Stimulated activated CD8-positive, alpha-beta memory T cell treated with anti-CD3 and anti-CD28 coated beads, Interleukin-15, amount 100 ng/mL, for 1 hour (primary cell): Measurements from ENCODE around the gene CHKA.

Experiments used
- DNase-seq: peaks from one replicate; pipeline ENCODE4 v3.0.0-alpha.2; 2020; ENCODE audit warnings: low read depth

CHKA gene

DNA sequence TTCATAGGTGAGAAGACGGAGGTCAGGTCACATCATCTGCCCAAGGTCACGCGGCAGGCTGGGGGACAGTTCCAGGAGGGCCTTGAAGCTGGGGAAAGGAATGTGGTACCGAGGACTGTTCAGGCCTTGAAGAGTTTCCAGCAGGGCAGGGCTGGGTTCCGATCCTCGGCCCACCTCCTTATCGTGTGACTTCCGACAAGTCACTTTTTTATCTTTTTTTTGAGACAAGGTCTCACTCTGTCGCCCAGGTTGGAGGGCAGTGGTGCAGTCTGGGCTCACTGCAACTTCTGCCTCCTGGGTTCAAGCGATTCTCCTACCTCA, 90.1 kb downstream of the CHKA start:
- no peak for DNase-seq

DNA sequence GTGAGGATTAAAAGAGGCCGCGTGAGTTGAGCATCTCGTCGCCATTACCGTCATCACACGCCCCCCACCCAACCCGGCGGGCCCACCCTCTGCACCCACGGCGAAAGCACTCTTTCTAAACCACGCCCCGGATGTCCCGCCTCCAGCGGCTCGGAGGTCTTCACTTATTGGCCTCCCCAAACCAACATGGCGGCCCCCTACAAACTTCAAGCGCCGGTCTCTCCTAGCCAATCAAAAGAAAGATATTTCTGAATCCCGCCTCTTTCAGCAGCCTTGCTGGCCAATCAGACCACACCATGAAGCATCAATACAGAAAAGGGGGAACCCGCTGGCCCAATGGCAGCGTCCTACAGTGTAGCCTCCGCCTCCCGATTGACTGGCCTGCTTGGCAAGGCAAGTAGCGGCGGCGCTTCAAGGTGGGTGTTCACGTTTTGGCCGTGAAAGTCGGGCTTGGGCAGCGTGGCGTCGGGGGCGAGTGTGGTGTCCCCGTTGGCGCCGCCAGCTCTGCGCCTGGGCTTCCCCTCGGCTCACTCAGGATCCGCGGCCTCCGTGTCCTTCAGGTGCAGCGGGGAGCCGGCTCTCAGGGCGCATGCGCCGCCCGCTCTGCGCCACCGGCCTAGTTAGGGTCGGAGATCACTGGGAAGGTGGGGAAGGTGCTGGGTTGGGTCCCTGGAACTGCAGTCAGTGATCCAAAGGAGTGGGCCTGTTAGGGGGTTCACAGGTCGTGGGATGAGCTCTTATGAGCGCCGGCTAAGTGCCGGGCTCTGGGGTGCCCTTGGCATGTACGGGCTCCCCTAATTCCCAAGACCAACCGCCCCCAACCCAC, 90.7 kb downstream of the CHKA start, which contains the start of gene NDUFS8:
Gene NDUFS8 (plus strand): TSS at position 364 of the 826 bp plus-strand sequence. CDS start 1,471 bp downstream, outside the sequence.
- DNase-seq, result peak; percentile 95

DNA sequence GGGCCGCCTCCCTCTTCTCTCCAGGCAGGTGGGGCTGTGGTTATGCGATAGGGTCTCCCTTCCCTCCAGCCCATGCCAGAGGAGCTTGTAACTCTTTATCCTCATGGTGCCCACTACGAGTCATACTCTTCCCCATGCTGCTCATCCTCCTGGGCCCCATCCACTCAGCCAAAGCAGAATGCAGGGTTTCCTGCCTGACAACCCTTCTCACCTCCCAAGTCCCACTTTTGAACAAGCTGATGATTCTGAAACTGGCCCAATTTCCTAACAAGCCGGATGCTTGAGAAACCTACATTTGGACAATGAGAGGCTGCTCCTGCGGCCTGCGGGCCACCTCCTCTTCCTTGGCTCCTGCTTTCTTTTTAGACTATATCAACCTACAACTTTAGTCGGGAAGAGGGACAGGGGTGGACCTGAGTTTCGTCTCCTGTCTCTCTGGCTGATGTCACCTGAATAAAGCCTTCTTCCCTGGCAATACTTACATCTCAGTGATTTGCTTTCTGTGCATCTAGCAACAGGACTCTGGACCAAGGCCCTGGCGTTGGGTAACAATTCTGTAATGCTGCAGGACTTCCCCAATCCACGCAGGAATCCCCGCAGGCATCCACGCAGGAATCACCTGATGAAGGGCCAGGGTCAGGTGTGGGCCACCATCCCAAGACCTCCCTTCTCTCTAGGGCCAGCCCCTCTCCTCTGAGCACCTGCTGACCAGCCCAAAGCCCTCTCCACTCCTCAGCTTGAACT, 92.2 kb downstream of the CHKA start:
- DNase-seq, result no peak

DNA sequence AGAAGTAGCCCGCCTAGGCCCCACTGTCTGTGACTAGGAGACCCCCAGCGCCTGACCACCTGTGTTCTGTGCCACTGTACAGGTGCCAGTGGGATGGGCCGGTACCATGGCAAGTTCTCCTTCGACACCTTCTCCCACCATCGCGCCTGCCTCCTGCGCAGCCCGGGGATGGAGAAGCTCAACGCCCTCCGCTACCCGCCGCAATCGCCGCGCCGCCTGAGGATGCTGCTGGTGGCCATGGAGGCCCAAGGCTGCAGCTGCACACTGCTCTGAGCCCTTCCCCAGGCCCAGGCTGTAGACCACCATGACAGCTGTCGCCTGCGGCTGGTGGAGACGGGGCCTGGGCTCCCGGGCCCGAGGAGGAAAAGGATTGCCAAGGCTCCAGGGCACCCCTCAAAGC, 93.5 kb downstream of the CHKA start:
- no peak for DNase-seq

DNA sequence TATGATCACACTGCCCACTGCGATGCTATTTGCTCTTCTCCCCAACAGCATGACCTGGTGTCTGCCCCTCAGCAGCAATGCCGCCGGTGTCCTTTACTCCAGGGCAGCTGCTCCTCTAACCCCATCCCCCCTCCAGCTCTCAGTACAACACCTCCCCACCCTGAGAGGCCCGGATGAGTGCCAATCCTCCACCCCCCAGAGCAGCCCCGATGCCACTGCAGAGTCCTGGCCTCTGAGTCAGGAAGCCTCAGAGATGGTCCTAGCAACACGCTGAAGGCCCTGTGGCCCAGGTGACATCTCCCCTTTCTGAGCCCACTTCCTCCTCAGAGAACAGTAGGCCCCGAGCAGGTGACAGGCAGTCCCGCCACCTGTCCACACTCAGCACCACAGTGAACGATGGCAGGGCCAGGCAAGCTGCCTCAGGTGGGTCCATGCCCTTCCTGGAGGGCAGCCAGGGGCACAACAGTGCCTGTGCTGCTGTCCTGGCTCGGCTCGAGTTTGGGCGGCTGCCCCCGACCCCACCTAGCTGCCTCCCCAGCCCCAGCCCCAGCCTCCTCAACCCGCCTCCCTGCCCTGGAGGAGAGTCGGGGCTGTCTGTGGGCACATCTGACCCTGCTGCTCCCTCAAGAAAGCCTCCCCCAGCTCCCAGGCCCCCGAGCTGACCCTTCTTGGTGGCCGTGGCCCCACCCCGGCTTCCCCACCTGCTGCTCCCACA, 94.6 kb downstream of the CHKA start:
- no peak for DNase-seq

DNA sequence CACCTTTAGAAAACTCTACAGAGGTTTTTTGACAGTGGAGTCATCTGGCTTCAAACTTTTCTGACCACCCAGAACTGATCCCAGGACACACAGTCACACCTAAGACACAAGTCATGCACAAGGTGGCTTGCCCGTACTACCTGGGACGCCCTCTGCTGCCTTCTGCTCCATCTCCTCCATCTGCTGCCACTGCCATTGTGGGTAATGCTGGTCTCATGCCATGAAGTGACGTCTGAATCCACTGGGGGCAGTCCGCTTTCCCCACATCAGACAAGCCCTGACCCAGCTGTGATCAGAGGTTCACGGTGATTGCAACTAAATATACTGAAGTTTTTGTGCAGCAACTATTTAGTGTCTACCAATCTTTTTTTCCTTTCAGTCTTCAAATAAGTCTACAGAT, 96.1 kb downstream of the CHKA start:
- no peak for DNase-seq

DNA sequence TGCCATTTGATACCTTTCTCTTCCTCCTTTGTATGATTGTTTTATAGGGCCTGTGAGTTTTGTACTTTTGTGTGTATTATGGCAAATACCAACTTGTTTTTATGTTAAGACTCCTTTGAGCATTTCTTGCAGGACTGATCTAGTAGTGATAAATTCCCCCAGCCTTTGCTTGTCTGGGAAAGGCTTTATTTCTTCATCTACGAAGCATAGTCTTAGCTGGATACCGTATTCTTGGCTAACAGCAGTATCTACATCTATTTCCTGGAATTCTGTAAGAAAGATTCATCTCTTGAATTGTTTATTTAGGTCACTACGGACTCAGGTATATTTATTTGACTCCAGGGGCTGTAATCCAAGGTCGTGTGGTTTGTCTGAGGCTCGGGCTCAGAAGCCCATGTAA, 96.7 kb downstream of the CHKA start:
- DNase-seq, result no peak

DNA sequence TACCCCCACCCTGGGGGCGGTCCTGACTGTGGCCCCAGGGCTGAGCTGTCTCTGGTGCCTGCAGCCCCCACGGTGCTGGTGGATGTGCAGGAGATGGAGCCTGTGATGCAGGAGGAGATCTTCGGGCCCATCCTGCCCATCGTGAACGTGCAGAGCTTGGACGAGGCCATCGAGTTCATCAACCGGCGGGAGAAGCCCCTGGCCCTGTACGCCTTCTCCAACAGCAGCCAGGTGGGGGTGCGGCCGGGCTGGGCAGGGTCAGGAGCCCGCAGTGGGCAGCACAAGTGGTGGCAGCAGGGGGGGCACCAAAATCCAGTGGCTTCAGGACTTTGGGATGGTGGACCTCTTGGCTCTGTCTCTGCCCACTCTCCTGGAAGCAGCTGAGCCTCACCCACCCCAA, 98.7 kb downstream of the CHKA start:
- no peak for DNase-seq

DNA sequence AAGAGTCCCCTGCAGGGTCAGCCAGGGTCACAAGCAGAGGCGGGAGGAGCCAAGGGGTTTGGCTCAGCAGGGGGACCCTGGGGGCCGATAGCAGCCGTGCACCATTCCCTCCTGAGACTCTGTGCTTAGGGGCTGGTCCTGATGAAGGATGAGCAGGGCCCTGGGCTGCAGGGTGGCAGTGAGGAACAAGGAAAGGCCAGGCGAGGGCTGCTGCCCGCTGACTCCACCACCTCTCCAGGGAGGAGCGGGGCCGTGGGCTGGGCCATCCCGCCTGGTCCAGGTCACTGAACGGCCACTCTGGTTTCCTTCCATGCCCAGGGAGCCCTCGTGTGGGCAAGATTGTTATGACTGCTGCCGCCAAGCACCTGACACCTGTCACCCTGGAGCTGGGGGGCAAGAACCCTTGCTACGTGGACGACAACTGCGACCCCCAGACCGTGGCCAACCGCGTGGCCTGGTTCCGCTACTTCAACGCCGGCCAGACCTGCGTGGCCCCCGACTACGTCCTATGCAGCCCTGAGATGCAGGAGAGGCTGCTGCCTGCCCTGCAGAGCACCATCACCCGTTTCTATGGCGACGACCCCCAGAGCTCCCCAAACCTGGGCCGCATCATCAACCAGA, 99.9 kb downstream of the CHKA start:
- no peak for DNase-seq

DNA sequence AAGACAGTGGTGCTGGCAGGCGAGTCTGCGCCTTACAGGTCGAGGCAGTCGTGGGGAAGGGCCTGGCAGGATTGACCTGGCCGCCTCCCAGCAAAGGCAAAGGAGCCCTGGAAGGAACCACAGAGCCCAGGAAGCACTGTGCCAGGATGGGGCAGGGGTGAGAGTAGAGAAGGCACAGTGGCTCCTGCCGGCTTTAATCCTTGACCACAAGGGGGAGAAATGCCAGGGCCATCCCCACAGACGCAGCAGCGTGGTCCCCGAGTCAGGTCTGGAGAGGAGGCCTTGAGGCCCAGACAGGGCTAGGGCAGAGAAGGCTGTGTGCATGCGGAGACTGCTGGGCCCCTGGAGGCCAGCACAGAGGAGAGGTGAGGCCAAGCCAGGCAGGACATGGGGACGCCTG, 100.6 kb downstream of the CHKA start:
- DNase-seq, result no peak

DNA sequence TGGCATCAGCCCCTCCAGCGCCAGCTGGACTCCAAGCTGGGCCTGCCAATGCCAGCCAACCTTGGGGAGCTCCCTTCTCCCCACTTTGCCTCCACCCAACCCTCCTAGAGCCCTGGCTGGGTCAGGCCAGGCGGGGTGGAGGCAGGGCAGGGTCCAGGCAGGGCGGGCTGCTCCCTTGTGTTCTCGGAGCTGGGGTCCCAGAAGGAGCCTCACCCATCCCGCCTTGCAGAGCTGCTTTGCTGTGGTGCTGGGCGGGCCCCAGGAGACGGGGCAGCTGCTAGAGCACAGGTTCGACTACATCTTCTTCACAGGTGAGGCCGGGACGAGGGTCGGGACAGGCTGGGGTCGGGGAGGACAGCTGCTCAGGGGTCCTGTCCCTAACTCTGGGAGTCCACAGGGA, 101.7 kb downstream of the CHKA start:
- no peak for DNase-seq

DNA sequence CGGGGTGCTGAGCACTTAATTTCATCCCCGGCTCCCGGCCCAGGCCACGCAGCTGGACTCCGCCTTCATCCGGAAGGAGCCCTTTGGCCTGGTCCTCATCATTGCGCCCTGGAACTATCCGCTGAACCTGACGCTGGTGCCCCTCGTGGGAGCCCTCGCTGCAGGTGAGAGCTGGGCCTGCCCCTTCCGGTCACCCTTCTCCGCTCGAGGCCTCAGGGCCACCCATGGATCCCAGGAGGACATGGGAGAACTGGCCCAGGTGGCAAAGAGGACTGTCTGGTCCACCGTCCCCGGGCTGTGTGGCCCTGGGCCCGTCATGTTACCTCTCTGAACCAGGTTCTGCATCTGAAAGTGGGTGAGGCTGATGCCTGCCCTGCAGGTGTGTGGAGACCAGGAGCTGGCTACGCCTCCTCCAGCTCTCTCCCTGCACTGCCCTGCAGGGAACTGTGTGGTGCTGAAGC, 102.4 kb downstream of the CHKA start:
- no peak for DNase-seq

DNA sequence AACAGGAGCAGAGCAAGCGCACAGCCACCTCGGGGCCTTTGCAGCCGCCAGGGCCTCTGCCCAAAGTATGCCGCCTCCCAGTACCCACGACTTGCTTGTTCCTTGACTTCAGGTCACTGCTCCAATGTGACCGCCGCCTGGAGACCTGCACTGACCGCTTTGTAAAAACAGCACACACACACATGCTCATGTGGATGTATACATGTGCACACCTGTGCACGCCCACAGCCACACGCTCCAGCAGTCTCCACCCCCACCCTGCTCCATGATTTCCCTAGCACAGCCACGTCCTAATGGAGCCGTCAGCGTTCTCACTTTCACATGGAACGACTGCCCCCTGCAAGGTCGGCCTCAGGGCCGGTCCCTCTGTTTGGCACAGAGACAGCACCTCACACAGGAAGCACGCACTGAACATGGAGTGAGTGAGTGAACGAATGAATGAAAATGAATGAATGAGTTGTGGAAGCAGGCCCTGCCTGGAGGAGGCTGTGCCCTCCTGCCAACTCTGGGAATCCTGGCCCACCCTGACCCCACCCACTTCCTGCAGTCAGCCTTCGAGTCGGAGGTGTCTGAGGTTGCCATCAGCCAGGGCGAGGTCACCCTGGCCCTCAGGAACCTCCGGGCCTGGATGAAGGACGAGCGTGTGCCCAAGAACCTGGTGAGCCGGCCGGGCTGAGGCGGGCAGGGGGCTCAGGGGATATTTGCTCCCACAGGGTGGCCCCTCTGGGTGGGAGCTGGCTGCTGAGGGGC, 103.0 kb downstream of the CHKA start:
- DNase-seq, result no peak

DNA sequence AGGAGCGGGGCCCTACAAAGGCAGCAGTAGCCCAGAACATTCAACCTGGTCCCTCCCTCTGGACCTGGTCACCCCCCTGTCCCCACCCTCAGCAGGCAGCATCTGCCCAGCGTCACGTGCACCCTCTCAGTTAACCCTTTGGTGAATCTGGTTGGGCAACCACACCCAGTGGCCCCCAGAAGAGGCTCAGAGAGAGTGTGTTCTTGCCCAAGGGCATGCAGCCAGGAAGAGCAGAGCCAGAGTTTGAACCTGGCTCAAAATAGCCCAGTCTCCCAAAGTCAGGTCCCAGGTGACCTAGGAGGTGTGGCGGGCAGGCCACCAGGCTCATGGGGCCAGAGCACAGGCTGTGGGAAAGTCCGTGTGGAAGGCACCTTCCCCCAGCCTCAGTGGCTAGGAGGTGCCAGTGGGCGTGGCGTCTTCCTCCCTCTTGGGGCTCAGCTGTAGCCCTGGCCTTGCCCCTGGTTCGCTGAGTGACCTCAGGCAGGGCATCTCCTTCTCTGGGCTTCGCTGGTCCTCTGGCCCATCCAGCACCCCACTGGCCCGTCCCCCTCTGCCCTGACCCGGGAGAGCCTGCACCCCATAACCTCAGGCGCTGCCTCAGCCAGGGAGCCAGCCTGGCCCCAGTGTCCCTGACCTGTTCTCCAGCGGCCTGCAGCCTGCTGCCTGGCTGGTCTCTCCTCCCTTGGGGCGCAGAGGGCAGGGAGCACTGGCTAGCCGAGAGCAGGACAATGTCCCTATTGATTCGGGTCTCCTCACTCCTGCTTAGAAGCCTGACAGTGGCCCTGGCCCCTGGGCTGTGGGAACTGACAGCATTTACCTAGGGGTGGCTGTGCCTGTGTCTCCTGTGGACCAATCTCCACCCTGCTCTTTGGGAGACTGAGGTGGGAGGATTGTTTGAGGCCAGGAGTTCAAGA, 104.0 kb downstream of the CHKA start:
- no peak for DNase-seq

DNA sequence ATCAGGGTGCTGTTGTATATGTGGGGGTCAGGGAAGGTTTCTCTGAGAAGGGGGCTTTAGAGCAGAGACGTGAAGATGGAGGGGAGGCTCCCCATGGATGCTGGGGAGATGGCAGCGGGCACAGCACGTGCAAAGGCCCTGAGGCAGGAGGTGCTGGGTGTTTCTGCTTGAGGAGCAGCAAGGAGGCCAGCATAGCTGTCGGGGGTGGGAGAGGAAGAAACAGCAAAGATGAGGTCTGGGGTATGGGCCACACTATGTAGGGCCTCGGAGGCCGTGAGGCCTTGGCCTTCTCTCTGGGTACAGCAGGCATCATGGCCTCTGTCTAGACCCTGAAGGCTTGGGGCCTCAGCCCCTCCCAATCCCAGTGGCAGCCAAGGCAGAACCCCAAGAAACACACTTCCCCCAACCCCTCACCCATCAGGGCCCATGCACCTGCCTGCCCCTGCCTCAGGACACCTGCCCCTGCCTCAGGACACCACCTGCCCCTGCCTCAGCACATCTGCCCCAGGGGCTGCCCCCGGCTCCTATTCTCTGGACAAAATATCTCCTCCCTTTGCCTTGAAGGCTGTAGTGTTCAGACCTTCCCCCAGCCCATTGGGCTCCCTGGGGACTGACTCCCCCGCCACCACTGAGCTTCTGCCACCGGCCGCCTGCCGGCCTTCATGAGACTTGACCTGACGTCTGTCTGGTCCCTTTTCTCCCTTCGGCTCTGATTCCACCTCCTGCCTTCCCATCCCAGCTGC, 104.9 kb downstream of the CHKA start:
- DNase-seq, result no peak

DNA sequence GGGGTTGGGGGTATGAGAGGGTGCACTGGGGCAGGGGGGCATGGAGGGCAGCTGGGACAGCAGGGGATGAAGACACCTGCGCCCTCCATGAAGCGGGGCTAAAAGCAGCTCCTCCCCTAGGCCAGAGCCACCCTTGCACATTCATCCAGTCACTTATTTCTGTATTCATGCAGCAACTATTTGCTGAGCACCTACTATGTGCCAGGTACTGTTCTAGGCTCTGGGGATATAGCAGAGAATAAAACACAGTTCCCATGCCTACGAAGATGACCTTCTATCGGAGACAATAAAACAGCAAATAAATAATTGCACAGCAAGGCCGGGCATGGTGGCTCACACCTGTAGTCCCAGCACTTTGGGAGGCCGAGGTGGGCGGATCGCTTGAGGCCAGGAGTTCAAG, 105.7 kb downstream of the CHKA start:
- DNase-seq, result no peak

DNA sequence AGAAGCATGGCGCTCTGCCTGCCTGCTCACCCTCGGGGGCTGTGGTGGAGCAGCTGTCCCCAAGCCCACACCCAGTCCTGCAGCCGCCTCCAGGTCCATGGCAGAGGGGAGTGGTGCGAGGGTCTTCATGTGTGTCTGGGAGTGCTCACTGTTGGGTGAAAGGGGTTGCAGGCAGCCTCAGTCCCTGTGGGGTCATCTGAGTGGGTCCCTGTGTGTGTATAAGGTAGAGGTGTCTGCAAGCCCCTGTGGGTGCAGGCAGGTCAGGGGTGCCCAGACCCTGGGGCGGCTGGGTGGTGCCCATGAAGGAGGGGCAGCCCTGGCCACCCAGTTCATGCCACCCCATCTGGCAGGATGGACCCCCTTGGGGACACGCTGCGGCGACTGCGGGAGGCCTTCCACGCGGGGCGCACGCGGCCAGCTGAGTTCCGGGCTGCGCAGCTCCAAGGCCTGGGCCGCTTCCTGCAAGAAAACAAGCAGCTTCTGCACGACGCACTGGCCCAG, 106.2 kb downstream of the CHKA start:
- DNase-seq, result no peak

DNA sequence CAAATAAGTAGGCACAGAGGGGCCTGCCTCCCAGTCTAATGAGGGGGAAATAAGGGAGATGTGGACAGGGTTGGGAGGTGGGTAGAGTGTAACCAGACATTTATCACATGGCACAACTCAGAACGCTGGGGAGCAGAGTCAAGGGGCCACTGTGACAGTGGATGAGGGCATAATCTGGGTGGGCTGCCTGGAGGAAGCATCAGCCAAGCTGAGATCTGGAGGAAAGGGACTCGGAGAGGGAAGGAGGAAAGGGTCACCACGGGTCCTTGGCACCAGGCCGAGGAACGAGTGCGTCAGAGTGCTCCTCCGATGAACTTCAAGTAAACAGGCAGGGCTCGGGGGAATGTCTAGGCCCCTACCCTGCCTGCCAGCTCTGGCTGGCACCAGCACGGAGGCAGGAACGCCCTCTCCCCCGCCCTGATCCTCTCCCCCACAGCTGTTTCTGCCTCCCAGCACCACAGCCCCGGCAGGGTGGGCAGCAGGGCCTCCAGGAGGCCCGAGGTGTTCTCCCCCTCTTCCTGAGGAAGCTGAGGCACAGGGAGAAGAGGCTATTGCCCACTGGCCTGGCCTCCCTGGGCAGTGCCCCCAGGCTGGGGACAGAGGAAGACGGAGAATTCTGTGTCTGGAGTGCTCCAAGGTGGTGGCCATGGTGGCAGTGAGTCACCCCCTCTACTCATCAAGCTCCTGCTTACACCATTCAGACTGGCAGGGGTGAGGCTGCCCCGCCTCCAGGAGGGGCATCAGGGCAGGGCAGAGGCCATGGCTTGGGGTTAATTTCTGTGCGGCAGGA, 106.8 kb downstream of the CHKA start:
- no peak for DNase-seq

DNA sequence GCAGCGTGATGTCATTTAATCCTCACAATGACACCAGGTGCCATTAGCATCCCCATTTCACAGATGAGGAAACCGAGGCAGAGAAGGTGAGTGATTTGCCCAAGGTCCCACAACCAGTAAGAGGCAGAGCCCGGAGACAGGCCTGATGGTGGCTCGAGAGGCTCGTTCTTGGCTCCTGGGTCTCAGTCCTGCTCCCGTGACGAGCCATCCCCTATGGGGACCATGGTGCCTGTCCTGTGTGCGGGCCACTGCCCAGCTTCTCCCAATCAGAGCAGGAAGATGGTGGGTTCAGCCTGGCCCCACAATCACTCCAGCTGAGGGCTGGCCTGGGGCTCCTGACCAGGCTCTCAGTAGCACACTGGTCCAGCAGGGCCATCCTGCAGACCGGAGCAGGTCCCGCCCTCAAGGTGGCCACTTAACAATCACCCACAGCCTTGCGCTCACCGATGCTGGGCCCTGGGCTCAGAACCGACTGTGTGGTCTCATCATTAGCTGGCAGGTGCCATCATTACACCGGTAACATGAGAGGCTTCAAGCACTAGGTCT, 107.5 kb downstream of the CHKA start:
- no peak for DNase-seq
